Hepatocyte (in vitro differentiated cells): Measurements from ENCODE around the gene PHACTR3. TPM values are rescaled to one million over a fixed set of nuclear protein-coding genes. Genes with fewer than 3 reads are reported as not detected.

Experiments
- DNase-seq: peaks from one replicate; pipeline ENCODE4 v3.0.0-alpha.2; 2016; ENCODE audit warnings: low spot score
- H2AFZ ChIP-seq: fragments of 200-600 bp; sonication (generic); 2 replicates; pipeline ENCODE4 v1.6.0; 2016; ENCODE audit warnings: antibody characterized with exemption, mild to moderate bottlenecking
- H3K27ac ChIP-seq: fragments of 200-600 bp; sonication (generic); 2 replicates; pipeline ENCODE4 v1.5.1; 2016; ENCODE audit warnings: mild to moderate bottlenecking
- H3K27me3 ChIP-seq: fragments of 200-600 bp; sonication (generic); 2 replicates; pipeline ENCODE4 v1.6.1; 2016
- H3K36me3 ChIP-seq: fragments of 200-600 bp; sonication (generic); replicated peaks from 2 replicates; pipeline ENCODE4 v1.5.1; 2016; ENCODE audit warnings: low read depth; ENCODE audit not compliant: insufficient read depth
- H3K4me1 ChIP-seq: fragments of 200-600 bp; sonication (generic); 2 replicates; pipeline ENCODE4 v1.5.1; 2016; ENCODE audit warnings: mild to moderate bottlenecking, moderate library complexity; ENCODE audit not compliant: insufficient read depth
- H3K4me2 ChIP-seq: fragments of 200-600 bp; sonication (generic); 2 replicates; pipeline ENCODE4 v1.6.0; 2016
- H3K4me3 ChIP-seq: fragments of 200-600 bp; sonication (generic); 2 replicates; pipeline ENCODE4 v1.5.1; 2016; ENCODE audit warnings: mild to moderate bottlenecking
- H3K79me2 ChIP-seq: fragments of 200-600 bp; sonication (generic); 2 replicates; pipeline ENCODE4 v1.6.0; 2017; ENCODE audit warnings: mild to moderate bottlenecking
- H3K9me2 ChIP-seq: fragments of 200-600 bp; sonication (generic); replicated peaks from 2 replicates; pipeline ENCODE4 v1.6.0; 2017; ENCODE audit warnings: mild to moderate bottlenecking; ENCODE audit not compliant: insufficient read depth
- H3K9me3 ChIP-seq: fragments of 200-600 bp; sonication (generic); 2 replicates; pipeline ENCODE4 v1.5.1; 2016; ENCODE audit warnings: low read depth, mild to moderate bottlenecking
- H4K20me1 ChIP-seq: fragments of 200-600 bp; sonication (generic); 2 replicates; pipeline ENCODE4 v1.6.0; 2016; ENCODE audit warnings: mild to moderate bottlenecking; ENCODE audit not compliant: insufficient read depth, poor library complexity, severe bottlenecking
- CTCF ChIP-seq: fragments of 200-600 bp; sonication (generic); IDR thresholded peaks from 2 replicates; pipeline ENCODE4 v1.5.1; 2016; ENCODE audit warnings: antibody characterized with exemption, mild to moderate bottlenecking; ENCODE audit not compliant: poor library complexity
- EZH2 ChIP-seq: fragments of 200-600 bp; sonication (generic); IDR thresholded peaks from 2 replicates; pipeline ENCODE4 v1.6.1; 2016; ENCODE audit warnings: antibody characterized with exemption, mild to moderate bottlenecking, borderline replicate concordance
- EZH2phosphoT487 ChIP-seq: fragments of 200-600 bp; sonication (generic); IDR thresholded peaks from one replicate; pipeline ENCODE4 v1.6.1; 2018; ENCODE audit warnings: antibody characterized with exemption, mild to moderate bottlenecking, low read depth, moderate library complexity; ENCODE audit not compliant: unreplicated experiment, severe bottlenecking
- WGBS: methylation state at CpG from one replicate; pipeline ENCODE4 v1.1.6; 2016; ENCODE audit warnings: low lambda C conversion rate; ENCODE audit errors: missing lambda C conversion rate; 5-methylcytosine and 5-hydroxymethylcytosine counted together
- polyA plus RNA-seq: library from polyadenylated mRNA; unstranded; fragments of >200 nt; fragmentation: Nextera tagmentation; extraction: Ambion mirVana; gene quantifications from 2 replicates; pipeline ENCODE4 v1.2.1, GENCODE V29; 2016
- total RNA-seq: library from RNA; depleted of rRNA; stranded (reverse); fragments of >200 nt; gene quantifications from 2 replicates; pipeline ENCODE4 v1.2.3, GENCODE V29; 2014

Gene PHACTR3
- total and polyA plus RNA-seq, 2 experiments from 2014 or later, result 5.2 to 7.5 TPM

DNA sequence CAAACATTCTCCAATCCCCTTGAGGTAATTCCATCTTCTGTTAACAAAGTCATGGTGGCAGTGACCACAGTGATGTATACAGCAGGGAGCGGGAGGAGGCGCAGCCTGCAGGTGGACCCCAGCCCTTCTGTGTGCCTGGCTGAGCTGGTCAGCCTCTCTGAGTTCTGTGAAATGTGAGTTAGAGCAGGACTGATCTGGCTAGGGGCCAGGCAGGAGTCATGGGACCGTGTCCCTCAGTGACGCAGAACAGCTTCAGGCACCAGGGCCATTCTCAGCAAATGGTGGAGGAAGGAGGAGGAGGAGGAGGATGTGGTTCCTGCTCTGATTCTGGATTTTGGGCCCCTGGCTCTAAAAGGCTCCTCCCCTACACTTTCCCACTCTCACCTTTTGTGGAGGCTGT is 6.9 kb downstream of the PHACTR3 start:
- TF ChIP-seq EZH2 (no peak), EZH2phosphoT487 (no peak), CTCF (no peak)
- H3K27me3 ChIP-seq, result peaks cover 30% of the 10 kb centered on the region
- H3K9me3 ChIP-seq, result no peaks in the 10 kb centered on the region
- H4K20me1 ChIP-seq, result no peaks in the 10 kb centered on the region
- H3K9me2 ChIP-seq, result no peaks in the 10 kb centered on the region
- no peak overlapping the region for H3K4me3 ChIP-seq
- DNase-seq, result no peak
- H3K4me2 ChIP-seq, result no peak overlapping the region
- no peaks in the 10 kb centered on the region for H3K79me2 ChIP-seq
- no peaks in the 10 kb centered on the region for H3K4me1 ChIP-seq
- 82% methylated on average over 4 of the region's 4 CpGs for WGBS
- H3K27ac ChIP-seq, result no peak overlapping the region
- no peaks in the 10 kb centered on the region for H3K36me3 ChIP-seq
- no peak overlapping the region for H2AFZ ChIP-seq

- Histone ChIP-seq H3K4me3 (no peak overlapping the region), H2AFZ (no peak overlapping the region), H3K79me2 (no peaks in the 10 kb centered on the region), H3K4me1 (no peaks in the 10 kb centered on the region), H3K4me2 (no peak overlapping the region), H3K27me3 (peaks cover 7% of the 10 kb centered on the region), H3K27ac (no peak overlapping the region), H4K20me1 (no peaks in the 10 kb centered on the region), H3K9me2 (no peaks in the 10 kb centered on the region), H3K36me3 (no peaks in the 10 kb centered on the region), H3K9me3 (no peaks in the 10 kb centered on the region)
- TF ChIP-seq CTCF (no peak), EZH2 (no peak), EZH2phosphoT487 (no peak)
- WGBS, result 82% methylated on average over 5 of the region's 5 CpGs
- DNase-seq, result no peak
These were observed 9.5 kb downstream of the PHACTR3 start for GRCh38 chr20:59613861-59614260.

GRCh38 chr20:59614714-59615113 is 10.4 kb downstream of the PHACTR3 start:
- H3K27me3 ChIP-seq, result peaks cover 7% of the 10 kb centered on the region
- H3K4me2 ChIP-seq, result no peak overlapping the region
- H3K4me1 ChIP-seq, result no peaks in the 10 kb centered on the region
- H2AFZ ChIP-seq, result no peak overlapping the region
- H3K9me2 ChIP-seq, result no peaks in the 10 kb centered on the region
- no peaks in the 10 kb centered on the region for H4K20me1 ChIP-seq
- H3K4me3 ChIP-seq, result no peak overlapping the region
- H3K36me3 ChIP-seq, result no peaks in the 10 kb centered on the region
- no peaks in the 10 kb centered on the region for H3K79me2 ChIP-seq
- no peak overlapping the region for H3K27ac ChIP-seq
- no peak for TF ChIP-seq EZH2phosphoT487
- no peak for TF ChIP-seq EZH2
- TF ChIP-seq CTCF, result no peak
- no peaks in the 10 kb centered on the region for H3K9me3 ChIP-seq
- WGBS, result 79% methylated on average over 7 of the region's 7 CpGs
- DNase-seq, result no peak

DNA sequence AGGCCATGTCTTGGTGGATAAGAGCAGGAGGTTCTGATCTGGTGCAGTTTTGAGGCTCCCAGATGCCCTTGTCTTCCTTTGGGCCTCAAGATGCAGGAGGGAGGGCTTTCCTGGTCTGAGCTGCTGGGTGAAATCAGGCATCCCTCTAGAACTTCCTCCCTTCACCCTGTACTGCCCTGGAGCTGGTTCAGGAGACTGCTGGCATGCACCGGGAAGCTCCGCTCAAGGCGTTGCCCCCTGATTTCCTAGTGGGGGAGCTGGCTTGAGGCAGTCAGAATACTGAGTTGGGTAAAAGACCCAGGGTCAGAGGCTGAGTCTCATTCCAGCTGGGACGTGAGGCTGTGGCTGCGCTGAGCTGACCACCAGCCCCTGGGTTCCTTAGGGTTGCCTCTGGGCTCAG is 12.0 kb downstream of the PHACTR3 start:
- no peak for TF ChIP-seq CTCF
- TF ChIP-seq EZH2phosphoT487, result no peak
- no peak for TF ChIP-seq EZH2
- DNase-seq, result no peak
- Histone ChIP-seq H3K27ac (no peak overlapping the region), H3K79me2 (no peaks in the 10 kb centered on the region), H3K4me1 (no peaks in the 10 kb centered on the region), H3K36me3 (no peaks in the 10 kb centered on the region), H3K27me3 (peaks cover 7% of the 10 kb centered on the region), H3K9me3 (no peaks in the 10 kb centered on the region), H3K9me2 (no peaks in the 10 kb centered on the region), H3K4me3 (no peak overlapping the region), H2AFZ (no peak overlapping the region), H3K4me2 (no peak overlapping the region), H4K20me1 (no peaks in the 10 kb centered on the region)
- WGBS, result 77% methylated on average over 5 of the region's 5 CpGs
